VCaP (cell line): Measurements from ENCODE around the gene CEP164.

Experiments used
- H3K27ac ChIP-seq: fragments of 450-650 bp; 2 replicates; pipeline ENCODE4 v1.5.1; 2017
- TF ChIP-seq, protein P1 (sequence below): fragments of 450-650 bp; conservative IDR thresholded peaks from 2 replicates; pipeline ENCODE4 v1.5.1; 2017; ENCODE audit warnings: mild to moderate bottlenecking, moderate library complexity

The CEP164 gene

DNA sequence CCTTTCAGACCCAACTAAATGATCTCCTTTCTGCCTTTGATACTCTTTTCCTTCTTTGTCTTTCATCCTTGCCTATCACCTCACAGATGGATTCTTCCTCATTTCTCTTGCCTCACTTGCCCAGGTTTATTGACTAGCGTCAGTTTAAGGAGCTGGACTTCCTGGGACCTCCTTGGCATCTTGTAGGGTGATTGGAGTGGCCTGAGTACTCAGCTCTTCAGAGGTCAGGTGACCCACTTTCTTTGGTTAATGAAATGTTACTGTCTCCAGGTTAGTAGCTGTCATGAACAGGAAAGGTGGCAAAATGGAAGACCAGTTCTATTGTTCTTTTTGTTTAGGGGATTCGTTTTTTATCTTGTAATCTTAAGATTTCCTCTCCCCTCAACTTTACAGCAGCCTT, 41.1 kb upstream of the CEP164 start:
- TF ChIP-seq, protein P1, sequence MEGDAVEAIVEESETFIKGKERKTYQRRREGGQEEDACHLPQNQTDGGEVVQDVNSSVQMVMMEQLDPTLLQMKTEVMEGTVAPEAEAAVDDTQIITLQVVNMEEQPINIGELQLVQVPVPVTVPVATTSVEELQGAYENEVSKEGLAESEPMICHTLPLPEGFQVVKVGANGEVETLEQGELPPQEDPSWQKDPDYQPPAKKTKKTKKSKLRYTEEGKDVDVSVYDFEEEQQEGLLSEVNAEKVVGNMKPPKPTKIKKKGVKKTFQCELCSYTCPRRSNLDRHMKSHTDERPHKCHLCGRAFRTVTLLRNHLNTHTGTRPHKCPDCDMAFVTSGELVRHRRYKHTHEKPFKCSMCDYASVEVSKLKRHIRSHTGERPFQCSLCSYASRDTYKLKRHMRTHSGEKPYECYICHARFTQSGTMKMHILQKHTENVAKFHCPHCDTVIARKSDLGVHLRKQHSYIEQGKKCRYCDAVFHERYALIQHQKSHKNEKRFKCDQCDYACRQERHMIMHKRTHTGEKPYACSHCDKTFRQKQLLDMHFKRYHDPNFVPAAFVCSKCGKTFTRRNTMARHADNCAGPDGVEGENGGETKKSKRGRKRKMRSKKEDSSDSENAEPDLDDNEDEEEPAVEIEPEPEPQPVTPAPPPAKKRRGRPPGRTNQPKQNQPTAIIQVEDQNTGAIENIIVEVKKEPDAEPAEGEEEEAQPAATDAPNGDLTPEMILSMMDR = no peak
- no peak overlapping the region for H3K27ac ChIP-seq

DNA sequence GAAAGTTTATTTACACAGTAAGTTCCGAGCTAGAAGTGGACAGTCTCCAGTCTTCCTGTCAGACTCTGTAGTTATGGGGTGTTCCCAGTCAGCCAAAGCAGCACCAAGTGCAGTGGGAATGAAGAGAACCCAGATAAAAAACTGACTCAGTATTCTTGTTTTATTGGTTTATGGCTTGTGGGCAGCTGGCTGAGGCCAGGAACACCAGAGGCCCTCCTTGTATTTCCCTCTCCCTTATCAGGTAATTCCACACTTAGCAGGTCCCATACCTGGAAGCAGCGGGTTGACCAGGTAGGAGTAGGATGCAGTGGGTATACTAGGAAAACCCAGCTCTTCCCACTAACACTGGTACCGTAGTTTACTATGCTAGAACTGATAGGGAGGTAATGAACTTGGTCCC, 40.0 kb upstream of the CEP164 start:
- H3K27ac ChIP-seq = no peak overlapping the region
- TF ChIP-seq, protein P1 = no peak

DNA sequence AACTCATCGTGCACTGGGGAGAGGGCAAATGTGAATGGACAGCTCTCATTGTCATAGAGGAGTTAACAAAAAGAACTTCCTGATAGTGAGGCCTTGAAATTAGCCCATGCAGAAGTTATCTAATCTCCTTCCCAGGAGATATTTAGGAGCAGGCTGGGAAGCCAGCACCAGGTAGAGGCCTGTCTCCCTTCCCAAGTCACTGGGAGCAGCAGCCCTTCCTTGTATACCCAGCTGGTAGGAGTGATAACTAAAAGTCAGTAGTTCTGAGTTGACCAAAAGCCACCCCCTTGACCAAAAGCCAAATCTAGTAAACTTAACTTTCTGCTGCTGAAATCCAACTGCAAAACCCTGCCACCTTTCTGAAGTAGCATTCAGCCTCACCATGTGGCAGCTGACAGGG, 37.9 kb upstream of the CEP164 start:
- TF ChIP-seq, protein P1 = no peak
- no peak overlapping the region for H3K27ac ChIP-seq

DNA sequence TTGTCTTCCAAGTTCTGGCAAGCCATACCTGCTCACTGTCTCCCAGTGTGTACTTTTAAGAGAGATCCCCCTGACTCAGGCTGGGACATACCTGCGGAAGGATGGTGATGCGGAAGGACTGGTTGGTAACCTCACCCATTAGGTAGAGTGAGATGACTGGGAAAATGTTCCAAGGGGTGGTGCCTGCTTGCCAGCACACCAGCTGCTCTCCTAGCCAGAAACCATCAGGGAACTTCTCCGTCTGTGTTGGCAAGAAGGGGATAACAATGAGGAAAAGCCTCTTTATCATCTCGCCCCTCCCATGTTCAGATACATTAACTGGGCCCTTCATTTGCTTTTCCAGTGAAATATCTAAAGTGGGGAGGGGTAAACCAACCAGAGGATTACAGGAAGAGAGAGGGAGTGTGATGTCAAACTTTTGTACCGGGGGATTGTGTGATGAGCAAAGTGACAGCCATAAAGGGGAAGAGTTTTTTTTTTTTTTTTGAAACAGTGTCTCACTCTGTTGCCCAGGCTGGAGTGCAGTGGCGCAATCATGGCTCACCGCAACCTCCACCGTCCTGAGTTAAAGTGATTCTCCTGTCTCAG, 36.8 kb upstream of the CEP164 start, which contains the start of gene BACE1-AS:
TSS of gene BACE1-AS (plus strand) at position 538 of the 588 bp plus-strand sequence.
- H3K27ac ChIP-seq = no peak within 1 kb of the TSS
- TF ChIP-seq, protein P1 = no peak

DNA sequence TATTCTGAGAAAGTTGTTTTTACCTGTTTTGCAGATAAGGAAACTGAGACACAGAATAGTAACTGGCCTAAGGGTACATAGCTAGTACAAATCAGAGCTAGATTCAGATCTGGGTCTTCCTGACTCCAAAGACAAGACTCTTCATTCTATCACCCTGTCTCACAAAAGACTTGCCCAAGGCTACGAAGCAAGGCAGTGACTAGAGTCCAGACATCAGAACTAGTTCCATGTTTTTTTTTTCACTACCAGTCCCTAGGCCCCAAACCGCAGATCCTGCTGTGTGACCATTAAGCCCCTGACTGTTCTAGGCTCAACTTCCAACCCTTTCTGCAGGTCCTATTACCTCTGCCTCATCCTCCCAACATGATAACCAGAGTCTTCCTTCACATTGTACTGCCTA, 35.0 kb upstream of the CEP164 start:
- TF ChIP-seq, protein P1 = no peak
- no peak overlapping the region for H3K27ac ChIP-seq

DNA sequence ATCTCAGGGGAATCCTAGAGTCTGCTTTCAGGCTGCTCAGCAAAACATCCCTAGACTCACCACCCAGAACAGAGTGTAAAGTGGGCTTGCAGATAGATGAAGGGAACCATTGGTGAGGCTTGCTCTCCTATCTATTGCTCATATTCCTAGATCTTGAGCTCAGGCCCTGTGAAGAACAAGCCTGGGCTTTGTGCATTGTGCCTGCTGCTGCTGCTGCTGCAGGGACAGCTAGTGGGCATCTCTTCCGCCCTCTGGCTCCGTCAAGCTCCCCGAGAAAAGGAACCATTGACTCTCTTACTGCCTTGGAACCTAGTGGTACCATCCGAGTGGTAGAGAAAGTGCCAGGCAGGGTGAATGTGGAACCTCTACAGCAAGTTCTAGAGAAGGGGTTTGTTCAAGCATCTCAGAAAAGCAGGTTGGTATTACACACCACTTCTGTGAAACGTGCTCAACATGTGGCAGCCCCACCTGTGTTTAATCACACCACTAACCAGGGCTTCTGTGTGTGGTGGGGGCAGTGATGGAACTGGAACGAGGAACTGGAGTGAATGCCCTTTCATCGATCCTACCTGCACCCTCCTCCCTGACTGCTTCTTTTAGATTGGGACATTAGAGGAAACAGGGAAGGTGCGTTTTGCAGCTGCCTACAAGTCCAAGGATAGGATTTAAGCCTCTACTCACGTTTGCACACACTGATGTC, 32.1 kb upstream of the CEP164 start:
- no peak overlapping the region for H3K27ac ChIP-seq
- TF ChIP-seq, protein P1 = no peak

DNA sequence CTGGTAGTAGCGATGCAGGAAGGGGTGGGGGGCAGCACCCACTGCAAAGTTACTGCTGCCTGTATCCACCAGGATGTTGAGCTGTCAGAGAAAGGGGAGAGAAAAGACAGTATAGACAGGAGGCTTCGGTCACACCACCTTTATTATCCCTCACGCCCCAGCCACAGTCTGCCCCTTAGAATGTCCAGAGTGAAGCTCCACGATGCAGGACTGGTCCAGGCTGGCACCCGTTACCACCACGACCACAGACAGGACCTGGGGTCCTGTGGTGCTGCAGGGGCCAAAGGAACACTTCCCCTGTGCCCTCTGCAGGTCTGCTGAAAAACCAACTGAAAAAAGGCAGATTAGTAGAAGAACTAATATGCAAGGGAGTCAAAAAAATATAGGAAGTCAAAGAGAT, 30.8 kb upstream of the CEP164 start:
- TF ChIP-seq, protein P1 = no peak
- H3K27ac ChIP-seq = no peak overlapping the region
